Kidney (tissue), 14 donors: ENCODE results near the gene SNX18. TPM values are rescaled to one million over a fixed set of nuclear protein-coding genes. Genes with fewer than 3 reads are reported as not detected.

Experiments used
- DNase-seq, 5 donors: peaks; one replicate each; pipeline ENCODE4 v3.0.0-alpha.2; 2013 to 2020
- FAIRE-seq: peaks from 2 replicates; lab custom pipeline; 2012; peaks lifted over from hg19 to GRCh38; lab: Jason Lieb, UNC
- H3K27ac ChIP-seq, 2 donors: one replicate each; pipeline ENCODE4 v1.7.0; 2013; ENCODE audit warnings: low read depth in 2 of 2, low read length in 2 of 2, inconsistent platforms in 1 of 2
- H3K27me3 ChIP-seq: one replicate; pipeline ENCODE4 v1.7.1; 2013; ENCODE audit warnings: low read length, inconsistent platforms; ENCODE audit not compliant: control insufficient read depth, insufficient read depth
- H3K36me3 ChIP-seq, 3 donors: one replicate each; pipeline versions ENCODE4 v1.7.0 to v1.7.1; 2013; ENCODE audit warnings: low read length in 3 of 3, control low read depth in 1 of 3, inconsistent platforms in 1 of 3; ENCODE audit not compliant: insufficient read depth in 3 of 3, control insufficient read depth in 2 of 3
- H3K4me1 ChIP-seq, 3 donors: one replicate each; pipeline versions ENCODE4 v1.7.0 to v1.7.1; 2013; ENCODE audit warnings: low read length in 3 of 3, inconsistent platforms in 1 of 3, low read depth in 1 of 3; ENCODE audit not compliant: control insufficient read depth in 2 of 3, insufficient read depth in 2 of 3
- H3K4me3 ChIP-seq, 3 donors: one replicate each; pipeline versions ENCODE4 v1.7.0 to v1.8.1; 2013; ENCODE audit warnings: low read length in 3 of 3, control low read depth in 1 of 3, inconsistent platforms in 1 of 3
- H3K9ac ChIP-seq, 3 donors: one replicate each; pipeline versions ENCODE4 v1.7.0 to v1.7.1; 2013; ENCODE audit warnings: low read length in 3 of 3, control low read depth in 1 of 3, inconsistent platforms in 1 of 3
- H3K9me3 ChIP-seq, 3 donors: one replicate each; pipeline versions ENCODE4 v1.7.0 to v1.7.1; 2013; ENCODE audit warnings: low read length in 3 of 3, control low read depth in 1 of 3, inconsistent platforms in 1 of 3; ENCODE audit not compliant: control insufficient read depth in 2 of 3, insufficient read depth in 1 of 3
- intact Hi-C: fragments of 100-400 bp; cut with DNase I; formaldehyde crosslinking; loops from one replicate; pipeline ENCODE4 v1.11.1; 2022
- polyA plus RNA-seq: library from polyadenylated mRNA; stranded (reverse); fragments of 350-450 nt; fragmentation: Illumina TruSeq; extraction: RNeasy Lipid Tissue Mini Kit (QIAGEN cat#74804); gene quantifications from one replicate; pipeline ENCODE4 v1.2.3, GENCODE V29; 2014; ENCODE audit warnings: low read depth, low replicate concordance; ENCODE audit not compliant: insufficient read depth
- total RNA-seq: library from RNA; stranded (reverse); fragmentation: NEBNext Ultra II Directional; extraction: Animal tissue kit (Norgen Biotek cat#: 25700); gene quantifications from one replicate; pipeline ENCODE4 v1.2.1, GENCODE V29; 2021
- TF ChIP-seq, protein P1 (sequence below): IDR thresholded peaks from 3 replicates; pipeline ENCODE4 v1.5.1; 2012; ENCODE audit warnings: mild to moderate bottlenecking, moderate library complexity, borderline replicate concordance; ENCODE audit not compliant: insufficient read depth; ENCODE audit errors: extremely low read depth
- donor health status: control.
- donor health status: control.
- donor health status: control.
- donor health status: control.
- donor health status: control.
- donor health status: DM: yes; HTN: yes; CAD: no.
- donor health status: Normal renal cell carcinoma (clear cell type).

Gene SNX18
- total and polyA plus RNA-seq, 2 donors from 2014 or later: 10.4 to 40.5 TPM

DNA sequence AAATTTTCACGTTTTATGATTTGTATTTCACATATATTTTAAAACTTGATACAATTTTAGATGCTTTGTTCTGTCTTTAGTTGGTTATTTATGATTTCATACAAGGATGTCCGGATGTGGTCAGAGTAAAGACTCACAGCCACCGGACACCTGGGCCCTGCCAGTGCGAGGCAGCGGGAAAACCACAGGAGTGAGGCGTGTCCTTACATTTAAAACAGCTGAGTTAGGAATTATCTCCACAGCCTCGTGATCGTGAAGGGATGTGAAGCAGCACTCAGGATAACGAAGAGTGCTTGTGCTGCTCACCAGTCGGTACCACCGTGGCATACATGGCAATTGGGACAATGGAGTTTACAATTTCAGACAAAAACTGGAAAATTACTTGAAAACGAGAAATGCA, 14.0 kb downstream of the SNX18 start:
- TF ChIP-seq, protein P1, sequence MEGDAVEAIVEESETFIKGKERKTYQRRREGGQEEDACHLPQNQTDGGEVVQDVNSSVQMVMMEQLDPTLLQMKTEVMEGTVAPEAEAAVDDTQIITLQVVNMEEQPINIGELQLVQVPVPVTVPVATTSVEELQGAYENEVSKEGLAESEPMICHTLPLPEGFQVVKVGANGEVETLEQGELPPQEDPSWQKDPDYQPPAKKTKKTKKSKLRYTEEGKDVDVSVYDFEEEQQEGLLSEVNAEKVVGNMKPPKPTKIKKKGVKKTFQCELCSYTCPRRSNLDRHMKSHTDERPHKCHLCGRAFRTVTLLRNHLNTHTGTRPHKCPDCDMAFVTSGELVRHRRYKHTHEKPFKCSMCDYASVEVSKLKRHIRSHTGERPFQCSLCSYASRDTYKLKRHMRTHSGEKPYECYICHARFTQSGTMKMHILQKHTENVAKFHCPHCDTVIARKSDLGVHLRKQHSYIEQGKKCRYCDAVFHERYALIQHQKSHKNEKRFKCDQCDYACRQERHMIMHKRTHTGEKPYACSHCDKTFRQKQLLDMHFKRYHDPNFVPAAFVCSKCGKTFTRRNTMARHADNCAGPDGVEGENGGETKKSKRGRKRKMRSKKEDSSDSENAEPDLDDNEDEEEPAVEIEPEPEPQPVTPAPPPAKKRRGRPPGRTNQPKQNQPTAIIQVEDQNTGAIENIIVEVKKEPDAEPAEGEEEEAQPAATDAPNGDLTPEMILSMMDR: no peak
- no peaks in the 10 kb centered on the region for H3K36me3 ChIP-seq
- H3K9me3 ChIP-seq: no peaks in the 10 kb centered on the region
- no peak for DNase-seq
- H3K9ac ChIP-seq: no peak overlapping the region
- intact Hi-C loops: no loop called here
- peaks cover 7 to 46% (median 31%) of the 10 kb centered on the region in 3 donors for H3K4me1 ChIP-seq
- H3K4me3 ChIP-seq: no peak overlapping the region
- H3K27me3 ChIP-seq: no peaks in the 10 kb centered on the region
- no peak for FAIRE-seq
- peak overlapping the region in 1 of 2 donors; percentile 59 for H3K27ac ChIP-seq

DNA sequence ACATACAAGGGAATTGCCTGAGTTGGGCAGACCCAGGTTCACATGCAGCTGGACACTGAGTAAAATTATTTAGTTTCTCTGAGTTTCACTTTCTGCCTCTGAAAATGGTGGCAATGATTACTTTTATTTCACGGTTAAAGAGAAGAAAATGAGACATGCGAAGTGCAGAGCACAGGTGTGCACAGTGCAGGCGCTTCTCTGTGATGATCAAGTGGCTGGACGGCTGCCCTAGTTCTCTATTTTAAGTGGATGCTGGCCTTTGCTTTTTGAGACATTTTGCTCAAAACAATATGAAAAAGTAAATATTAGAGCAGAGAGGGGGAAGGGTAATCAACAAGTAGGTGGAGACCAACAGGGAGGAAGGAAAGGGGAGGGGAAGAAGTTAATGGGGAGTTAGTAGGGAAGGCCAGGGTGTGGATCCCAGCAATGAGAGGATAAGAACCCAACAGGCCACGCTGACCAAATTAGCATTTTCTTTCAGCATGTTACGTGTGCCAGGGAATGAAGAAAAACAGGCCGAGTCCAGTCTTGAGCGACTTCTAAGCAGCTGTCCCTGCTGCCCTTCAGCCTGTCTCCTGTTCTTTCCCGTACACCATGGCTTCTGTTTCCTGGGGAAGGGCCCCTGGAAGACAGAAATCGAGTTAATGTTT, 16.1 kb downstream of the SNX18 start:
- Histone ChIP-seq H3K27ac (peak overlapping the region; percentile 79 to 96), H3K9me3 (no peaks in the 10 kb centered on the region), H3K9ac (peak overlapping the region in 1 of 3 donors; percentile 59), H3K4me1 (peaks cover 7 to 36% (median 25%) of the 10 kb centered on the region in 3 donors), H3K27me3 (no peaks in the 10 kb centered on the region), H3K4me3 (peak overlapping the region in 1 of 3 donors; percentile 16), H3K36me3 (no peaks in the 10 kb centered on the region)
- intact Hi-C loops: no loop called here
- FAIRE-seq (no peak), DNase-seq (peak in 3 of 5 donors; percentile 49 to 86 (median 74))
- TF ChIP-seq, protein P1: no peak

DNA sequence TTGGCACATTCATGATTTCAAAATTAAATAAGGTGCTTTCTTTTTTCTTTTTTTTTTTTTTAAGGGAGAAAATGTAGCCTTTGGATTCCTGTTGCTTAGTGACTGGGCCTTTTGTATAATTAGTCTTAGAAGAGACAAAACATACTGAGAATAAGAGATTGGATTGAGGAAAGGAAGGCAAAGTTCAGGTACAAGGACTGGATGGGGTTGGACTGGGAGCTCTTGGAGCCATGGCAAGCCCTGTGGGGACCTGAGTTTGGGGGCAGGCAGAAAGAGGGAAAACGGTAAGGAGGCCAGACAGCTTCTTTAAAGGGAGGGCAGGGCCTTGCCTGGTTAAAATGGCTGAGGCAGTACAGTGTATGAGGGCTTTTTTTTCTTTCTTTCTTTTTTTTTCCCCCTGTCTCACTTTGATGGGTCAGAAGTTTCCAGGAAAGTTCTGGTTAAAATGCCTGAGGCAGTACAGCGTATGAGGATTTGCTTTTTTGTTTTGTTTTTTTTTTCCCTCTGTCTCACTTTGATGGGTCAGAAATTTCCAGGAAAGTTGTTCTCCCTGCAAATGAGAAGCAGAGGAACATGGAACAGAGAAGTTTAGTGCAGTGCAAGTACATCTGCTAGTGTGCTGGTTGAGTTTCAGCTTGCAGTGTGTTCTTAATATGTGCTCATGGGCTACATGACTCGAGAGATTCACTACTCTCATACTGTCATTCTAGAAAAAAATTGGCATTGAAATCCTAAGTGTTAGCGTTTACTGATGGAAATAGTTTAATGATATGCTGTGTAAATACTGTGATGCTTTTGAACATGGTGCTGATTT, 16.8 kb downstream of the SNX18 start:
- Histone ChIP-seq H3K27ac (peak overlapping the region; percentile 79 to 96), H3K9ac (peak overlapping the region in 2 of 3 donors; percentile 53 to 59), H3K9me3 (no peaks in the 10 kb centered on the region), H3K4me3 (no peak overlapping the region), H3K4me1 (peaks cover 7 to 33% (median 19%) of the 10 kb centered on the region in 3 donors), H3K36me3 (no peaks in the 10 kb centered on the region), H3K27me3 (no peaks in the 10 kb centered on the region)
- DNase-seq: no peak
- TF ChIP-seq, protein P1: no peak
- FAIRE-seq: no peak
- intact Hi-C loops: no loop called here
